Islet of Langerhans (tissue), 1 donor: ENCODE data around the gene TNFSF15.
A peak's percentile ranks its signal among the peaks of the same experiment; 100 is the strongest.
"Not testable (repeated sequence)": the region's sequence is repeated elsewhere in the genome, so short reads cannot be mapped to it uniquely, and the experiment has no call there.

Experiments used
- FAIRE-seq: peaks from one replicate; lab custom pipeline; 2011; peaks lifted over from hg19 to GRCh38; lab: Jason Lieb, UNC

The TNFSF15 gene

DNA sequence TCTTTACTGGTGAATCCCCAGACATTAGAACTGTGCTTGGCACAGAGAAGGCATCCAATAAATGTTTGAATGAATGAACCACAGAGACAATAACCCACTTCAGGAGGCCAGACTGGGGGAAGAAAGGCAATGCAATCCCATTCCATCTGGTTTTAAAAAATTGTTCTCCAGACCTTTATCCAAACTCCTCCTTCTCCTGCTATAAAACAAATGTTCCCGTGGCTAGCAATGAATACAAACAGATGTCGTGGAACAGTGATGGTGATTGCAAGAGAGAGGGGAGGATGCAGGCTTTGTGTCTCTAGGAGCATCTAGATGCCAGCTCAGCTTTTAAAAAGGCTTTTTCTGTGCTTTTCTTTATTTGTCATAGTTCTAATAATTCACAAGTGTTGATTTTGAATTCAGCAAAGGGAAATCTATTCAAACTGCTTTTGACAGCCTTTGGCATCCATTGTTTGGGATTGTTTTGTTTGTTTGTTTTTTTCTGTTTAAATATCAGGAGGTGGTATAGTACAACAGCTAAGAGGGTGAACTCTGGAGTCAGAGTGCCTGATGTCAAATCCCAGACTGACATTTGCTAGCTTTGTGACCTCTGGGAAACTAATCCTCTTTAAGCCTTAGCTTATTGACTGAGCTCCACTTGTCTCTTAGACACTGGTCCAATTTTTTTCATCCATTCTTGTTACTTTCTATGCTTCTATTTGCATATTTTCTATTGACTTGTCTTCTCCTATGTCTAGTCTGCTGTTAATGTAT is 59.1 kb downstream of the TNFSF15 start:
- no peak for FAIRE-seq

DNA sequence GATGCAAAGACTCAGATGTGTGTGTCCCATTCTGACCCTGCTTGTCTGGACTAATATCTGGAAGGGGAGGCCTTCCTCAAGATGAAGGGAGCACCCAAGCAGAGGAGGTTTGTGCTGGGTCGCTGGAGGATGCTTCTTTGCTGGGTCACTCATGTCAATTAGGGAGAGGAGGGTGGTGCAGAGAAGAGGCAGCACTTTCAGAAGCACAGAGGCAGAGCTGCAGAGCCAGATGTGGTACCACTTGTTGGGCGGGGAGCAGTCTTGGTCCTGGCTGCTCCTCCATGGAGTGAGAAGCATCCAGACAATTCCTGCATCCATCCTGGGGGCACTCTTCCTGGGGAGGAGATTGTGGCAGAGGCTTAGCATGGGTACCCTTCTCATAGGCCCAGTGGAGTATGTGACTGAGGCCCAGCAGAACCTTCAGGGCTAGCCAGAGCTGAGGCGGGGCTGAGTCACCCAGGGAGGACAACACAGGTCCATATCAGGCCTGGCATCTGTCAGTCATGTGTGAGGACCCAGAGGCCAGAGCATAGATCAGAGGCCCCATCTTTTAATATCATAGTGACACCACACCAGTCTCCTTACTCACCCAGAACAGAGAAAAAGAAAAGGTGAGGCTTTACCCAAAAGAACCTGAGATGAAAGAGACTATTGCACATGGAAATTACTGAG is 59.8 kb downstream of the TNFSF15 start:
- no peak for FAIRE-seq

DNA sequence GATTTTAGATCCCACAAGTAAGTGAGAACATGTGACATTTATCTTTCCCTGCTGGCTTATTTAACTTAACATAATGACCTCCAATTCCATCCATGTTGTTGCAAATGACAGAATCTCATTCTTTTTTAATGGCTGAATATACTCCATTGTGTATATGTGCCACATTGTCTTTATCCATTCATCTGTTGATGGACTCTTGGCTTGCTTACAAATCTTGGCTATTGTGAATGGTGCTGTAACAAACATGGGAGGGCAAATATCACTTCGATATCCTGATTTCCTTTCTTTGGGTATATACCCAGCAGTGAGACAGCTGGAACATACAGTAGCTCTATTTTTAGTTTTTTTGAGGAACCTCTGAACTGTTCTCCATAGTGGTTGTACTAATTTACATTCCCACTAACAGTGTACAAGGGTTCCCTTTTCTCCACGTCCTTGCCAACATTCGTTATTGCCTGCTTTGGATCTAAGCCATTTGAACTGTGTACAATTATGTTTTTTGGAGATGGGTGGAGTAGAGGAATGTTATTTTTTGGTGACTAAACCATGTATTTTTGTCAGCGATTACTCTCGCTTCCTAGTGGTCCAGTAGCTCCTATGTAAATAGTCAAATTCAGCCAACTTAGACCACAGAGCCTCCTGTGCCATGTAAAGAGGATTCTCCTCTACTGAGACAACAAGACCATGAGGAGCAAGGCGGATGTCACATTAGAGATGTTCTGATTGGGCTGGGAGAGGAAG is 60.6 kb downstream of the TNFSF15 start:
- FAIRE-seq: no peak

DNA sequence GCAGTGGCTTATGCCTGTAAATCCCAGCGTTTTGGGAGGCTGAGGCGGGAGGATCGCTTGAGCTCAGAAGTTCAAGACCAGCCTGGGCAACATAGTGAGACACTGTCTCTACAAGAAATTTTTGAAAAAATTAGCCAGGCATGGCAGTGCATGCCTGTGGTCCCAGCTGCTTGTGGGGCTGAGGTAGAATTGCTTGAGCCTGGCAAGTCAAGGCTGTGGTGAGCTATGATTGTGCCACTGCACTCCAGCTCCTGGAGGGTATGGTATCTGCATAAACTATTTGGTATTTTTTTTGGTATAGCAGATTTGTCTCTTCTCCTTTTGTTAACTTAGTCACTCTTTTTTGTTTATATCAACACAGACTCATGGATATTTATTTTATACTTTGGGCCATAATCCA is 62.4 kb downstream of the TNFSF15 start:
- no peak for FAIRE-seq

DNA sequence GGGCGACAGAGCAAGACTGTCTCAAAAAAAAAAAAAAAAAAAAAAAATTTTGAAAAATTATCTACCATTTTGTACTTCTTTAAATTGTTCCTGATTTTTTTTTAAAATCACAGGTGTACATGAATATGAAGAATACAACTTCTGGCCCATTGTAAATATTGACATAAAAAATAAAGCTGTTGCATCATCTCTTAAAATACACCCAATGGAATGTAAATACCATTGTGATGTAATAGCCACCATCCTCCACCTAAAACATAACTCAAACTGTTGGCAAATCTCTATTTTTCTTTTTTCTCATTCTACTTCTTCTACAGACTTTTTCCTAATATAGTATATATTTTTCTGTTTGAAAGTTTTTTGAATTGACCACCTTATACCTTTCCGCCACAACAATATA is 62.9 kb downstream of the TNFSF15 start:
- no peak for FAIRE-seq

DNA sequence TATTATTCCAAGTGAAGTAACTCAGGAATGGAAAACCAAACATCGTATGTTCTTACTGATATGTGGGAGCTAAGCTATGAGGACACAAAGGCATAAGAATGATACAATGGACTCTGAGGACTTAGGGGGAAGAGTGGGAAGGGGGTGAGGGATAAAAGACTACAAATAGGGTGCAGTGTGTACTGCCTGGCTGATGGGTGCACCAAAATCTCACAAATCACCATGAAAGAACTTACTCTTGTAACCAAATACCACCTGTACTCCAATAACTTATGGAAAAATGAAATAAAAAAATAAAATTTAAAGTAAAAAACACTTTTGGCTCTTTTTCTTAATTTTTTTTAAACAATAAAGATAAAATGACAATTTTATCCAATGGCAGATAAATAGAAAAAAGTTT is 64.3 kb downstream of the TNFSF15 start:
- FAIRE-seq: not testable (repeated sequence)

DNA sequence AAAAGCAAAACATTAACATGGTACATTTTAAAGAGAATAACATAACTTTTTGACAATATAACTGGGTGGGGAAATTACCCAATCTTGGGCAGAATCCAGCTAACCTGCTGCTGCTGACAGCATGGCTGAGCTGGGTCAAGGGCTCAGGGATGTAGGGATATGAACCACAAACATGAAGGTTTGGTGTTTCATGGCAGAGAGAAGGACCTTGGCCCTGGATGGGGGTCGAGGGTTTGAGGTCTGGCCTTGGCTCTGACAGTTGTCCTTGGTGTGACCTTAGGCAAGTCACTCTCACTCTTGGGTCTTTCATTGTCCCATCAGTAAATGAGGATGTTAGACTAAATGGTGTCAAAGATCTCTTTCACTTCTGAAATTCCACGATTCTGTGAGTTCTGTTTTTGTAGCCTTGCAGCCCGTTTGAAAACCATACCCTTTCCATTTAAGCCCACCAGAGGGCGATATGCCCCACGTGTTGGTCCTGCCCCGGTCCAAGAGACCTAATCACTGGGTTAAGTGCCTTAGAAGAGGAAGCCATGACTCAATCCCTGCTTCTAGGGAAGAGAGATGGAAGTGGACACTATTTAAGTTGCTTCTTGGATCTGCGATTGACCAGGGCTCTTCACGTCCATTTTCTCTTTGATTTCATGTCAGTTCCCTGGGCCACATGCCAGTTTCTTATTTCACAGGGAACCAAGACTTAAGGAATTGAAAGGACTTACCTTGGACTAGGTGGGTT is 67.1 kb downstream of the TNFSF15 start:
- FAIRE-seq: peak; percentile 21

DNA sequence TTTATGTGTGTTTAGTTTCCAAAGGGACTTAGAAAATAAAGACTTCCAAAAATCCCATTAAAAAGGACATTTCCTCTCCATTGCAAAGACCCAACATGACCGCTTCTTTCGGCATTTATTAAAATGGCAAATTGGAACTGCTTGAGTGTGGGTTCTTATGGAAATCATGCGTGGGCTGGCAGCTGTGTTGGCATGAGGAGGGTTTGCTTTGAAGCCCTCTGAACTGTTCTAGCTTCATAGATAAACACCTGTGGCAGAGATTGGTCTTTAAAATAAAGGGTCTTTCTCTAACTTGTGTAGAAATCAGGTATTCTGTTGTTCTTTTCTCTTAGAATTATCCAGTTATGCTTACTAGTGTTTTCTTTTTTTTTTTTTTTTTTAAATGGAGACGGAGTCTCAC is 68.0 kb downstream of the TNFSF15 start:
- FAIRE-seq: no peak

DNA sequence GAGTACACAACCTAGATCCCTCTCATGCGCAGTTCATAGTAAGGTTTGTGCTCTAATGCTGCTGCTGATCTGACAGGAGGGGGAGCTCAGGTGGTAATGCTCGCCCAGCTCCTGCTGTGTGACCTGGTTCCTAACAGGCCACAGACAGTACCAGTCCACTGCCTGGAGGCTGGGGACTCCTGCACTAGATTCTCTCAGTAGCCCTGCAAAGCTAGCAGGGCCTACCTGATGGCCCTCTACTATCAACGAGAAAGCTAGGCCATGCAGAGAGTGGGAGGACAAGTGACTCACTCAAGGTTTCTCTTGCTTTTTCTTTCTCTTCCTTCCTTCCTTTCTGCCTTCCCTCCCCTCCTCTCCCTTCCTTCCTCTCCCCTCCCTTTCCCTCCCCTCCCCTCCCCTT is 68.7 kb downstream of the TNFSF15 start:
- FAIRE-seq: no peak

DNA sequence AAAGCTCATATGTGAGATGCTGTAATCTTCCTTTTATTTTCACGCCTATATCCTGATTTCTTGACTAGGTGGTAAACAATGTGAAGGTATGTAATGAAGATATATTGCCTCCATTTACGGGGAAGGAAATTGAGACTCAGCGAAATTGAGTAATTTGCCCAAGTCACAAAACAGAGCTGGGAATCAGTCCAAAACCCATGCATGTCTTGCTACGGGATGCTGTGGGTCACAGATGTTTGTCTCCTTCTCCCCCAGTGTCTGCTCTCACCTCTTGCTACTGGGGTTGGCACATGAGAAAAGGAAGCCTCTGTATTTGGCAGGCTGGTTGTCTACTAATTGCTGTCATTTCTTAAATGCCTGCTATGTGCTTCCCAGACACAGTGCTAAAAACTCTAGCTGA is 70.1 kb downstream of the TNFSF15 start:
- no peak for FAIRE-seq

DNA sequence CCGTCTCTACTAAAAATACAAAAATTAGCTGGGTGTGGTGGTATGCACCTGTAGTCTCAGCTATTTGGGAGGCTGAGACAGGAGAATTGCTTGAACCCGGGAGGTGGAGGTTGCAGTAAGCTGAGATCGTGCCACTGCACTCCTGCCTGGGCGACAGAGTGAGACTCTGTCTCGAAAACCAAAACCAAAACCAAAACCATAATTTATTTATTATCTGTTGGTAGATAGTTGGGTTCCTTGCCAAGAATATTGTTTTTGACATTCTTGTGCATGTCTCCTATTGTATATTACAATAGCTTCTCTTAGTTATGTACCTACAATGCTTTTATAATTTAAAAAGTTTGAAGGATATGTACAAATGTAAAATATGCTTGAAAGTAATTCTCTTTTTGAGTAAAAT is 70.7 kb downstream of the TNFSF15 start:
- FAIRE-seq: not testable (repeated sequence)
